GM19193 (cell line): ENCODE measurements around the gene COG3.

ENCODE experiments used
- POLR2A ChIP-seq: IDR thresholded peaks from 4 replicates; pipeline ENCODE4 v1.6.1; 2011; ENCODE audit not compliant: insufficient read depth, insufficient read length; ENCODE audit errors: extremely low read depth

COG3 gene

GRCh38 chr13:45518525-45519245 is 53.9 kb downstream of the COG3 start:
- no peak for TF ChIP-seq POLR2A

DNA sequence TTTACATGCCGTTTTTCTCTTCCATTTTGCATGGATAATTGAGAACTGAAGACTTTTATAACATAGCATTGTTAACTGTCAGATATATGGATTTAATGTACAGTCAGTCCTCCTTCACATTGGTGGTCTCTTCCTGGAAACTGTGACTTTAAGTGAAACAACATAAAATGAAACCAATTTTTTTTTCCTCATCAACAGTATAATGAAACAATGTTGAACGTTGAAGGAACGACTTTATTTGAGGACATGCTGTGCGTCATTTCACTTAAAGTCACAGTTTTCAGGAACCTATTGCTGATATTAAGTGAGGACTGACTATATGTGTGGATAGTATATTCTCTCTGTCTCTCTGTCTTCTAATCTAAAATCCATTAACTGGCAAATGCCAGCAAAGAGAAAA is 54.8 kb downstream of the COG3 start:
- no peak for TF ChIP-seq POLR2A

DNA sequence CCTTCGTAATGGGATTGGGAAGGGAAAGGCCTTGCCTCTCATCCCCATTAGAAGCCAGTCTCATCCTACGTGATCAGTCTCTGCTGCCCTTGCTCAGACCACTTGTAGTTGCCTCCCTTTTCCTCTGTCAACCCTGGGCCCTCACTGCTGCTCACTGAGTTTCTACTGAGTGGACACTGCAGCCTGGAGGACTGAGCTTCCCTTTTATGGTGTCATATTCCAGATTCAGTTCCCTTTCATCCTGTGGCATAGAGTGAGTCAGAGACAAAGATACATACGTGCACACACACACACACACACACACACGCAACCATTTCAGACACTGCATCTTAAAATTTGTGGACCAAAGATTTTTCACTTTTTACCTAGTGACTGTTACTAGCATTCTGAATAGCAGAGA is 56.6 kb downstream of the COG3 start:
- no peak for TF ChIP-seq POLR2A

DNA sequence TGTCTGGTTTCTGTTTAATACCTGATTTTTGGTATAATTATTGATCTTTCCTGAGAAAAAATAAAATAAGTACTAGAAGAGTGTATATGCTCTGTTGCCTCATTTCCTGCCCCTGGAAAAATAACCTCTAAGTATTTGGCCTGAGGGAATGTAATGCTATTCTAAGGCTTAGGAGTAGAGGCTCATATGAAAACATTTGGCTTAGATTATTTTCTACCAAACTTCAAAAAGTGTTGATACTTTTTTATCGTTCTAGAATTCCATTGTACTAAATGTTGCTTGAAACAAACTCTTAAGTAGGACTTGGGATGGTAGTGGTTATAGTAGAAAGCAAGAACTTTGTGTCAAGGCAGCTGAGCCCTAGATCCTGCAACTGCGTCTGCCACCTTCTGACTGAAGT is 57.8 kb downstream of the COG3 start:
- no peak for TF ChIP-seq POLR2A

DNA sequence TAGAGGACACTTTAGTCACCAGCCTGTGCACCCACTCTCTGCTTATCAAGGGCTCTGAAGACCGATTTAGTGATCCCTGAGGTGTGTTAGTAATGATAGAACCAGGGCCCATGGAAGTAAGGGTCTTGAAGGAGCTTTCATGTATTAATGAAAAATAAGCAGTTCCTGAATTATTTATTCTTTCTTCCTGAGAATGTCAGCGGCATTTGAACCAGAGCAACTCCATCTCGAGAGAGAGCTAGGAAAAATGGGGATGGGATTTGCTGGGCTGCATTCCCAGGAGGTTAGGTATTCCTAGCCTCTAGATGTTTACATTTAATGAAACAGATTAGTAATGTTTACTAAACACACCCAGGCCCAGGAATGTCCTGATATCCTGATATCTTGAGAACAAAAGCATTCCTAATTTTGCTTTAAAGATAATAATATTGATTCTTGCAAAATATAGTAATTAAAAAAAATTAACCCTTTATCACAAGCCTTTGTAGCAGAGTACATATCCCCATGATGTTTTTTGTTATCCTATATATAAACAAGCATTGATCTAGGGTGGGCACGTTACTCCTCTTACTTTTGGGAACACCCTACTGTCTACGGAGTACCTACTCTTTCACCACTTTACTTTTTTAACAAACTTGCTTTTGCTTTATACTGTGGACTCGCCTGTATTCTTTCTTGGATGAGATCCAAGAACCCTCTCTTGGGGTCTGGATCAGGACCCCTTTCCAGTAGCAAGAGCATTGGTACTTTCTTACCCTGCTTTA is 63.1 kb downstream of the COG3 start:
- no peak for TF ChIP-seq POLR2A

- no peak for TF ChIP-seq POLR2A
These were observed 65.0 kb downstream of the COG3 start for GRCh38 chr13:45529758-45530157.

DNA sequence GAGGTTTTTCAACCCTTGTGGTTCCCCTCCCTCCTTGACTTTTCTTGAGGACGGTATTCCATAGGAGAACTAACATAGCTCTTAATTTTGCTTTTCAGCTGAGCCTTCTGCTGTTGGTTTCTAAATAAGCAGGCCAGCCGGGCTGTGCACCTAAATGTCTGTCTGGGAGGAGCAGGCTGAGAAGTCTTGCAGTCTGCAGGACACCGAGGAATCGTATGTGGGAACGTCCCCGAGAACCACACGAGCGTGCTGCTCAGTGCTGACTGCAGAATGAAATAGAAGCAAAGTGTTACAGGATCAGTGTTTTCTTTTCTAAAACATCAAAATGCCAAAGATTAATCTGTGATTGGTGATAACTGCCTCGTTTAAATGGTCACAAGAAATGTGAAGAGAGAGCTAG is 69.9 kb downstream of the COG3 start:
- TF ChIP-seq POLR2A, result no peak

DNA sequence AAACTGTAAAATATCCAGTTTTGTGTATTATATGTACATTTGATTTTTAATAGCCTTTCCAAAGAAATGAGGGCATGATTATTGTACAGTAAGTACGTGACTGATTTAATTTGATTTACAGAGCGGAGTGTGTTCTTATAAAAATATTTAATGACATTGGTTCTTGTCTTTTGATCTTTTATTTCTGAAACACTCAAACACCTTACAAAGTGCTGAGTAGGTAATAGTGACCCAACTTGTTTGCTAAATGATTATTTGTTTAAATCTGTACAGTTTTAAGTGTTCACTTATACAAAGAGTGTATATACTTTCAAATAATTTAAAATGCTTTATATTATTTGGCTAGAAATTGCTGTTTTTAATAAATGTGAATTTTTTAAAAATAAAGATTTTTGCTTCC is 71.5 kb downstream of the COG3 start:
- TF ChIP-seq POLR2A, result no peak

DNA sequence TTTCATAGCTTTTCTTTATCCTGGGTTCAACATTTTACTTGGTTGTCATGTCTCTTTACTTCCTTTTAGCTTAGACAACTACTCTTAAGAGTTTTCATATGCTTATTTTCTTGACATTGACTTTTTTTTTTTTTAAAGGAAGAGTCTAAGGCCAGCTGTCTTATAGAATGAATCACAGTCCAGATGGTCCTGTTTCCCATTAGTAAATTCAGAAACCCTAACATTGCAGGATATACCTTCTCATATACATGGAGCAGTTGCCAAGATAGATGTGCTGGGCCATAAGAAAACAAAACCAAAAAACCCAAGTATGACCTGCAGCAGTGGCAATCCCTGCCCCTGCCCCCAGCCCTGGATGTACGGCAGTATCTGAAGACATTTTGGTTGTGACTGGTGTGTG is 72.8 kb downstream of the COG3 start:
- no peak for TF ChIP-seq POLR2A

GRCh38 chr13:45538382-45538781 is 73.6 kb downstream of the COG3 start:
- TF ChIP-seq POLR2A, result no peak

- no peak for TF ChIP-seq POLR2A
These were observed 75.5 kb downstream of the COG3 start for GRCh38 chr13:45540195-45540594.

GRCh38 chr13:45540864-45541263 is 76.1 kb downstream of the COG3 start:
- TF ChIP-seq POLR2A, result no peak

DNA sequence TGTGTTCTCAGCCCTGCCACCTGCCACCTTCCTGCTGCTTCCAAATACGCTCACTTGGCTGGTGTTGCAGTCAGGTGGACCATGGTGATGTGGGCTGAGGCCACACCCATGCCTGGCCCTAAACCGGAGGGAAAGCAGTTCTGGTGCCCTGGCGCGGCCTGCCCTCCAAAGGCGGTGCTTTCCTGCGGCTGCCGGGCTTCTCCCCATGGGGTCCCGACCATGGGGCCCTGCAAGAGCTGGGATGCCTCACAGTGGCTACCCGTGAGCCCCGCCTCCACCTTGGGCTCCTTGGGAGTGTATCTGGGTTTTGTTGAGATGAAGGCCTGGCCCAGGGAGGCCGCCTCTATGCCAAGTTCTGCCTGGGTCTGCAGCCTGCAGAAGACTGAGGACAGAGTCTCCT is 77.1 kb downstream of the COG3 start:
- no peak for TF ChIP-seq POLR2A

GRCh38 chr13:45542391-45542790 is 77.7 kb downstream of the COG3 start:
- TF ChIP-seq POLR2A, result no peak

DNA sequence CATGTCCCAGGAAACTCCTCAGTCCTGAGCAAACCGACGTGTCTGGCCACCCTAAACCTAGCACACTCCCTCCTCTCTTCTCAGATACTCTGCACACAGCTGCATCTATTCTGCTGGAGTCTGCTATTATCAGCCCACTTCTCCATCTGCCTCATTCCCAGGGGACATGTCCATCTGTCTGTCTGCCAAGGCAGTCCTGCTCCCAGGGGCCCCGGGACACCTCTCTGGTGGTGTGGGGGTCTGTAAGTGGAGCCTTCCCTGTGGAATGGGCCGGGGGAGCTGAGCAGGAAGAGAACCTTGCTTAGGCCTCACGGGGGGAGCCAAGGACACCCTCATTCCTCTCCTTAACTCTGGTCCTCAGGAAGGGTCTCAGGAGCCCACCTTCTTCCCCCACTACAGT is 78.1 kb downstream of the COG3 start:
- no peak for TF ChIP-seq POLR2A

GRCh38 chr13:45544520-45544919 is 79.8 kb downstream of the COG3 start:
- no peak for TF ChIP-seq POLR2A
